Activated CD4-positive, alpha-beta memory T cell treated with anti-CD3 and anti-CD28 coated beads, Interleukin-2, amount 10 ng/mL, durations not matched to agents 7 days and 5 days (primary cell): Measurements from ENCODE around the gene BLTP3A. TPM values are rescaled to one million over a fixed set of nuclear protein-coding genes. Genes with fewer than 3 reads are reported as not detected.

Source experiments
- total RNA-seq, 2 experiments: library from RNA; stranded (reverse); gene quantifications; one replicate each; pipeline ENCODE4 v1.2.3, GENCODE V29; 2021

BLTP3A gene
- total RNA-seq, 2 experiments from 2014 or later = 12.3 to 12.6 TPM

Other genes starting within 250 kb of the BLTP3A start
- gene SPDEF, start 235.8 kb upstream of the BLTP3A start, total RNA-seq = not detected
- 10 to 100 TPM; 85.3 to 86.6 TPM for gene ILRUN, start 95.3 kb upstream of the BLTP3A start, total RNA-seq
- 100 to 1,000 TPM in 1 of 2 experiments, 10 to 100 TPM in 1; 98.7 to 100 TPM for gene SNRPC, start 34.6 kb upstream of the BLTP3A start, total RNA-seq
- 10 to 100 TPM; 27.4 to 28.5 TPM for gene TAF11, start 96.0 kb downstream of the BLTP3A start, total RNA-seq
- gene ANKS1A, start 97.2 kb downstream of the BLTP3A start, total RNA-seq = 1 to 10 TPM; 8.8 to 9.5 TPM